NCI-H524 treated with DMSO at 0.1 percent for 48 hours (cell line): ENCODE results near the gene MIEF1.

Experiments
- DNase-seq: peaks from one replicate; lab custom pipeline; 2025; lab: John Stamatoyannopoulos, UW

MIEF1 gene

DNA sequence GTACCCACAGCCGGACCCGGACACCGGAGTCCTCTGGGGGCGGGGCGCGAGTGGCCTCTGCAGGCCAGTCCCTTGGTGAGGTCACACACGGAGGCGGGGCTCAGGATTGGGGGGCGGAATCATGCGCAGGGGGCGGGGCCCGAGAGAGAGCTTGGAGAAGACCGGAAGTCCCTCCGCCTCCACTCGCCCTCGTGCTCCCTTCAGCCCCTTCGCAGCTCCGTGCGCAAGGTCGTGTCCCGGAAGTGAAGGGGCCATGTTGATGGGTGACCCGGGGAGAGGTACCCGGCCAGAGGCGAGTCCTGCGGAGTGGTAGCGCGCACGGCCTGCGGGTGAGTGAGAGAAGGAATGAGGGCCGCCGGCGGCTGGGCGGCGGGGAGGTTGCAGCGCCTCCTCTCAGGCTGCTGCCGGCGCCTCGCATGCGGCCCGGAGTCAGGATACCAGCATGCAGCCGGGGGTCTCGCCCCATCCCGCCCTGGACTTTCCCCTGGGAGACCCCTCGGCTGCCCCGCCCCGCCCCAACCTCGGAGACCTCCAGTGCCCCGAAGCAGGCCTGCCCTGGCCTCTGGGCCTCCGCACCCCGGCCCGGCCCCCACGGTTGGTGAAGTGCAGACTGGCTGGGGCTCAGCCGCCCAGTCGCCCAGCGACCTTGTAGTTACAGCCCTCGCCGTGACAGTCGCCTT, at the start of gene MIEF1:
TSS of gene MIEF1 (plus strand) at position 182 of the 680 bp plus-strand sequence. CDS start 9,005 bp downstream, outside the sequence.
- DNase-seq: peak; percentile 45

GRCh38 chr22:39452740-39453040, 49.4 kb upstream of the MIEF1 start:
- DNase-seq: no peak

- DNase-seq: no peak
Observed at GRCh38 chr22:39453765-39454378, 48.2 kb upstream of the MIEF1 start.

- no peak for DNase-seq
Observed at GRCh38 chr22:39454385-39454871, 47.7 kb upstream of the MIEF1 start.

DNA sequence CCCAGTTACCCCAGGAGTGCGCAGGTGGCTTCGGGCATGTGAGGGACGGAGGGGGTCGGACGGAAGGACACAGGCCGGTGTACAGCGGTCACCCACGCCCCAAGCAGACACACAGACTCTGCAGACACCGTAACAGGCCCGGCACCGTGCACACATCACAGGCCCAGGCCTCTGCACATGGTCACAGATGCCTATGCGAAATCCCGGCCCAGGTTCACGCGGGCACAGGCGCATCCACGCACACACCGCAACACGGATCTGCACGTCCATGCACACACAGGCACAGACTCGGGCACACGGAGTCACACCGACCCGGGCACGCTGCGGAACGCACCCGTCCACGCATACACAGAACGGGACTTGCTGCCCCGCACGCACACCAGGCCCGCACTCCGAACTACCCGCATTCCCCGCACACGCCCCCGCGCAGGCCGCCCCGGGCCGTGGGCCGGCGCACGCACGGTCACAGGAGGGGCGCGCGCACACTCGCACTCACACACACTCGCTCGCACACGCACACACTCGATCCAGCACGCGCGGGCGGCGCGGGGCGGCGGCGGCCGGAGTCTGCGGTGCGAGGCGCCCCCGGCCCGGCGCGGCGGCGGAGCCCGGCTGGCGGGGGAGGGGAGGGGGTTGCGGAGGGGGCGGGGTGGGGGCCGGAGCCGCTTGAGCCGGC, 45.4 kb upstream of the MIEF1 start, which contains the start of gene MGAT3:
TSS of gene MGAT3 (plus strand) at position 491 of the 676 bp plus-strand sequence. CDS start 30,336 bp downstream, outside the sequence.
- no peak for DNase-seq

DNA sequence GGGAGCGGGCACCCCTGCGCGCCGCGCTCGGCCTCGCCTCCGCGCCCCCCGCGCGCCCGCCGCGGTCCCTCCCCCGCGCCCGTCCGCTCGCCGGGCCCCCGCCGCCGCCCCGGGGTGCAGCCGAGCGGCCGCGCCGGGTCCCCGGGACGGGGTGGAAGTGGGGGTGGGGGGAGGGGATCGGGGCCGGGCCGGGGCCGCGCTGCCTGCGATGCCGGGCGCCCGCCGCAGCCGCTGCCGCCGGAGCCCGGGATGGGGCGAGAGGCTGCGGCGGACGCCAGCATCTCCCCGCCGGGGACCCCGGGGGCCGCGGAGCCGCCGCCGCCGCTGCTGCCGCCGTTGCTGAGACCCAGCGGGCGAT, 44.9 kb upstream of the MIEF1 start:
- DNase-seq: no peak

GRCh38 chr22:39457556-39458443, 44.3 kb upstream of the MIEF1 start:
- DNase-seq: no peak

- DNase-seq: no peak
Observed at GRCh38 chr22:39458444-39459083, 43.5 kb upstream of the MIEF1 start.

- DNase-seq: no peak
Observed at GRCh38 chr22:39459681-39460080, 42.4 kb upstream of the MIEF1 start.

DNA sequence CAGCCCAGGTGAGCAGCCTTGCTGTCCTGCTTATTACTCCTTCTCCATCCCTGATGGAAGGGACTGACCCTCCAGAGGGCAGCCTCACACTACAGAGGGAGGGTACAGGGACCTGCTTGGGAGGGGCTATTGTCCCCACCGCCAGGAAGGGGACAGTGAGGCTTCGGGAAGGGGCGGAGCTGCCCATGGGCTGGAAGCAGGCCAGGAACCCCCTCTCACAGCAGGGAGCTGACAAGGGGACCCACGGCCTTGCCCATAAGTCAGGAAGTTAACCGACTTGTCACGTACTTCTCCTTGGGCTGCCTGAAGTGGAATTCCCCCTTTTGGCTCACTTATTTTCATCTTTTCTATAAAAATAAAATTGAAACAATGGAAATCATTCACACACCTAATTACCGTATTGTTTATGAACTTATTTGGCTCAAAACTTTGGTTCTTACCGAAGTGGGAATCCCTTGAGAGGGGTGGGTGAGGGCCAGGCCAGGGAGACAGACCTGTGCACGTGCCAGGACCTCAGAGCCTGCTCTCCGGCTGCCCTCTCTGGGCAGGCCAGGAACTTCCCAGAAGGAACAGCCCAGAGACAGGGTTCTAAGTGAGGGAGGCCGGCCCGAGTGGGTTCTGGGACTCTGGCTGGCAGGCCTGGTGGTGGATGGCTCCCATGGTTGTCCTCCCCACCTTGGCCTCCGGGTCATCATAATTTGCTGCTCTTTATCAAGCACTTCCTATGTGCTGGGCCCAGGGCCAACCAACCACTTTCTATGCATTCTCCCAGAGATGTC, 39.5 kb upstream of the MIEF1 start:
- no peak for DNase-seq

GRCh38 chr22:39463277-39463676, 38.8 kb upstream of the MIEF1 start:
- DNase-seq: no peak

DNA sequence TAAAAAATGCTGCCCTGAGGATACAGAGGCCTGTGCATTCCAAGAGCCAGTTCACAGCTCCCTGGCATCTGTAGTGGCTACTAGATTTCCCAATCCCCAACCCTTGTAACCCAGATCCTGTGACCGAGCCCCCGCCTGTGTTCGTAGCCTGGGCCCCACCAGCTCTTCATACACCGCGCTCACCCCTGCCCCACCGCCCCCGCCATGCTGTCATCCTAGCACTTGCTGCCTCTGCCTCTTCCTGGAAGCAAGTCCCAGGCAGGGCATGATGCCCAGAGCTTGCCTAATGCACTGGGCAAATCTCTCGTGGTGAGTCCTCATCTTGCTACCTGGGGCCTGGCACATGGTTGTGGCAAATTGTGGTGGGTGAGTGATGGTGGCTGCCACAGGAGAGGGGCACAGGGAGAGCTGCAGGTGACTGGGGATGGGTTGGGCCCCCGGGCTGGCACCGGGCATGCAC, 38.1 kb upstream of the MIEF1 start:
- DNase-seq: no peak

- no peak for DNase-seq
Observed at GRCh38 chr22:39466228-39467006, 35.7 kb upstream of the MIEF1 start.

- no peak for DNase-seq
Observed at GRCh38 chr22:39467390-39467895, 34.6 kb upstream of the MIEF1 start.

DNA sequence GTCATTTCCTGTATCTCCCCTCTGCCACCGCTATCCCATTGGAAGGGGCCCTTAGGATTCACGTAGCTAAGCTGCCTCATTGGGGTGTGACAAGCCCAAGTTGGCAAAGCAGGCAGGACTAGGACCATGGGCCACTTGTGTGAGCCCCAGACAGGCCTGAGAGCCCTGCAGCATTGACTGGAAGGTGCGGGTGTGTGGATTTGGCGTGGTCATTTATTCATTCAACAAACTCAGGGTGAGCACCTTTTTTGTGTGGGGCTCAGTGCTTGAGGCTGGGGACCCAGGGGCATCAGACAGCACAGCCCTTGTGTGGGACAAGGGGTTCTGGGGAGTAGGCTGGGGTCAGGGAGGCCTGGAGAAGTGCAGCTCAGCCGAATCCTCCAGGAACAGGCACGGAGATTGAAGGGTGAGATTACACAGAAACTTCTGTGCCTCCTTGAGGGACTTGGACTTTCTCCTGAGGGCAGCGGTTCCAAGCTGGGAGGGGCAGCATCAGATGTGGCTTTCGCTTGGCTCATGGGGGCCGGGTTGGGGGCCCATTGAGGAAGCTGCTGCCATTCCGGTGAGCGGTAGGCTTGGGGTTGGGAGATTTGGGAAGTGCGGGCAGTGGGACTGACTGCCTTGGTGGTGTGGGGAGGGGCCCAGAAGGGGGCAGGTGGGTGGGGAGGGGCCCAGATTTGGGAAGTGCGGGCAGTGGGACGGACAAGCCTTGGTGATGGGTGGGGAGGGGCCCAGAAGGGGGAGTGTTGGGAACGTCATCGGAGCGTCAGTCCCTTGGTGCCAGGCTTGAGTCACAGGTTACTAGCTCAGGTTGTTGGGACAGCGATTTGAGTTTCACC, 33.4 kb upstream of the MIEF1 start:
- DNase-seq: no peak

DNA sequence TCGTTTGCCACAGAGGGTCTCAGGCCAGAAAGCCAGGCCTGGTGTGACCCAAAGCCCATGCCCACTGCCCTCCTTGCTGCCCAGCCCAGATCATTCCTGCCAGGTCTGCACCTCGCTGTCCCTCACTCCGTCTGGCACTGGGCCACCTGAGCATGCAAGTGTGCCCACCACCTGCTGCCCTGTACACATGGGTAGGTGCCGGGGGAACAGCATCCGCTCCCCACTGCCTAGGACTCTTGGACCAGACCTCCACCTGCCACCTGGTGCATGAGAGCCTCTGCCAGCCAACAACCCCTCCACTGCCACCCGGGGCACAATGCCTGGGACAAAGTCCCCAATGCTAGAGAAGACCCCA, 32.8 kb upstream of the MIEF1 start:
- DNase-seq: no peak

DNA sequence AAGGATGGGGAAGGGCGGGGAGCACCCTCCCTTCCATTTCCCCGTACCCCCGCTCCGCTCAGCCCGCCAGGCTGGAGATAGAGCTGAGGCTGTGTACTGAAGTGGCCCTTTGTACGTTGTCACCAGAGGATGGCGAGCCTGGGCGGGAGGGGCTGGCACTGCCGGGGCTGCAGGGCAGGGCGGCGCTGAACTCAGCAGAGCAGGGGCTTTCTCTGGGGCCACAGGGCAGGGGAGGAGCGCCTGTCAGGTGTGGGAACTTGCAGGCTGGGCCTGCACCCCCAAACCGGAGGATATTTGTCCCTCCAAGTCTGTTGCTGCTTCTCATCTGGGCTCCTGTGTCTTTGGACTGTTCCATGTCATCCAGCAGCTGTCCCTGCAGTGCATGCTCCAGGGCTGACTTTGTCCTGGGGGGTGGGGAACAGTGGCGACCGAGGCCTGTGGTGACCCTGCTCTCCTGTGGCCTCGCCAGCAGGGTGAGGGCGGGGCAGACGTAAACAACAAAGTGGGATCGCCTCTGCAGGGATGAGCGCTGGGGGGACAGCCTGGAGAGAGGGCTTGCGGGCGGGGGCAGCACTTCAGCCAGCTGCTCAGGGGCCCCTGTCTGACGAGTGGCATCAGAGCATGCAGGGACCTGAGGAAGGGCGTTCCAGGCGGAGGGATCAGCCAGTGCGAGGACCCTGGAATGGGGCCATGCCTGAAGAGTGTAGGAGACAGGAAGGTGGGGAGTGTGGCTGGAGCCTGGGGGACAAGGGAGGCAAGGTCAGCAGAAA, 32.2 kb upstream of the MIEF1 start:
- DNase-seq: no peak
